ENCODE results near the gene RFPL4AL1.
A peak's percentile ranks its signal among the peaks of the same experiment; 100 is the strongest.
"Not testable (repeated sequence)": the region's sequence is repeated elsewhere in the genome, so short reads cannot be mapped to it uniquely, and the experiment has no call there.

RFPL4AL1 gene

DNA sequence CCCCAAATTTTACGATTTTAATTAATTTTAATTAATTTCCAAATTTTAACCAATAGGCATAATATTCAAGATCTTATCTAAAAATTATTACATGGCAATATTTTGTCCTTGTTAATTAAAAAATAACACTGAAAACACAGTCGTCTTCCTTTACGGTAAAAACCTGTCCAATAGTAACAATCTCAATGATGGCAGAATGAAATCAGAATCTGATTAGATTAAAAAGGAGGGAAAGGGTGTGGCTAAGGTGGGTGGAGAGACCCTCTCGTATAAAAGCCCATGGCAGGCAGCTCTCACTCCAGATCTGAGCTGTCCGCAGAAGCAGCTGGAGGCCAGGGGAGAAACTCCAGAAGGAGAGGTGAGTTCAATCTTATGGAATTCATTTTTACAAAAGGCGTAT, at the start of gene RFPL4AL1:
Gene RFPL4AL1, plus strand, starts transcription at position 301 of the 400 bp plus-strand sequence. CDS start 2,687 bp downstream, outside the sequence.
- H3K27me3 Mint-ChIP-seq: peaks cover 11% of the 10 kb centered on the region
- H3K36me3 Mint-ChIP-seq (ENCODE audit: low read depth); H3K4me3 Mint-ChIP-seq; ATAC-seq; H3K27ac Mint-ChIP-seq; H3K4me1 Mint-ChIP-seq; H3K9me3 Mint-ChIP-seq; DNase-seq: not testable (repeated sequence)

DNA sequence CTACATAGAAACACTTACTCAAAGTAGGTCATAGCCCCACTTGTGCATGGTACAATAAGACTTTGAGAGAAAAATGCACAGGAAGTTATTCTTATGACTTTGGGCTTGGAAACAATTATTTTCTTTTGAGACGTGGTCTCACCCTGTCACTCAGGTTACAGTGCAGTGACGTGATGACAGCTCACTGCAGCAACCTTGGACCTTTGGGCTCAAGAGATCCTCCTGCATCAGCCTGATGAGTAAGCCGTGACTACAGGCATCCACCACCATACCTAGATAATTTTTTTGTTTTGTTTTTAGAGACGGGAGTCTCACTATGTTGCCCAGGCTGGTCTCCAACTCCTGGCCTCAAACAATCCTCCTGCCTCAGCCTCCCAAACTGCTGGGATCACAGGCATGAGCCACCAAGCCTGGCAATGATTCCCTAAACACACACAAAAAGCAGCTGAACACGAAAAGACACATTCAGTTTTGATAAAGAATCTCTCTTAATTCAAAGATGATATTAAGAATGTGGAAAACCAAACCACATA, 48.6 kb upstream of the RFPL4AL1 start:
- Mint-ChIP-seq H3K4me3 (no peak overlapping the region), H3K27me3 (peaks cover 42% of the 10 kb centered on the region), H3K9me3 (peaks cover 14% of the 10 kb centered on the region), H3K27ac (no peak overlapping the region), H3K4me1 (no peaks in the 10 kb centered on the region), H3K36me3 (ENCODE audit: low read depth) (peaks cover 4% of the 10 kb centered on the region)
- ATAC-seq (no peak), DNase-seq (no peak)

DNA sequence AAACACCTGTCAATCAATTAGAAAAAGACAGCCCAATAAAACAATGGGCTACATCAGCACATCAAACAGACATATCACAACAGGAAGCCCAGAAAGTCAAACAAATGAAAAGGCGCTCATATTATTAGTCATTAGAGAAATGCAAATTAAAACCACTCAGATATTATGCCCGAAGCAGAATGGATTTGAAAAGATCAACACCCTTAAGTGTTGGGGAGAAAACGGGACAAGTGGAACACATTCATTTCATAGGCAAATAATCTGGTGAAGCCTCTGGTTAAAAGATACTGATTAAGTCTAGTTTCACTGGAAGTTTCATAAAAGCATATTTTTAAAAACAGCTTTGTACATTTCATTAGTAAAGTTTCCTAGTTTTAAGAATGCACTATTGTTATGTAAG, 48.1 kb upstream of the RFPL4AL1 start:
- H3K9me3 Mint-ChIP-seq: peaks cover 14% of the 10 kb centered on the region
- H3K4me3 Mint-ChIP-seq: no peak overlapping the region
- peaks cover 4% of the 10 kb centered on the region for H3K36me3 Mint-ChIP-seq (ENCODE audit: low read depth)
- DNase-seq: no peak
- no peak for ATAC-seq
- H3K27me3 Mint-ChIP-seq: peaks cover 45% of the 10 kb centered on the region
- no peaks in the 10 kb centered on the region for H3K4me1 Mint-ChIP-seq
- no peak overlapping the region for H3K27ac Mint-ChIP-seq

DNA sequence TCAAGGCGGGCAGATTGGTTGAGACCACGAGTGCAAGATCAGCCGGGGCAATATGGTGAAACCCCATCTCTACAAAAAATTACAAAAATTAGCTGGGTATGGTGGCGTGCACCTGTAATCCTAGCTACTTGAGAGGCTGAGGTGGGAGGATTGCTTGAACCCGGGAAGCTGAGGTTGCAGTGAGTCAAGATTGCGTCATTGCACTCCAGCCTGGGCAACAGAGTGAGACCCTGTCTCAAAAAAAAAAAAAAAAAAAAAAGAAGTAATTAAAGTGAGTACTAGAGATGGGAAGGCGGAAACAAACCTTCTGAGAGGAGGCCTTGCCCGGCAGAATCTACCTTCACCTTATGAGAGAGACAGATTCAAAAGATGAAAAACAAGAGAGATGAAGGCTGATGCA, 45.4 kb upstream of the RFPL4AL1 start:
- Mint-ChIP-seq H3K4me3 (no peak overlapping the region), H3K36me3 (ENCODE audit: low read depth) (peaks cover 4% of the 10 kb centered on the region), H3K27me3 (peaks cover 37% of the 10 kb centered on the region), H3K27ac (no peak overlapping the region), H3K9me3 (peaks cover 14% of the 10 kb centered on the region), H3K4me1 (no peaks in the 10 kb centered on the region)
- DNase-seq (no peak), ATAC-seq (no peak)

DNA sequence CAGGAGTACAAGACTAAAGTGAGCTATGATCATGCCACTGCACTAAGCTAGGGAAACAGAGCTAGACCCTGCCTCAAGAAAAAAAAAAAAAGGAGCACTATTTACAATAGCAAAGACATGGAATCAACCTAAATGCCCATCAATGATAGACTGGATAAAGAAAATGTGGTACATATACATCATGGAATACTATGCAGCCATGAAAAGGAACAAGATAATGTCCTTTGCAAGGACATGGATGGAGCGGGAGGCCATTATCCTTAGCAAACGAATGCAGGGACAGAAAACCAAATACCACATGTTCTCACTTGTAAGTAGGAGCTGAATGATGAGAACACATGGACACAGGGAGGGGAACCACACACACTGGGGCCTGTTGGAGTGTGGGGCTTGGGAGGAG, 38.5 kb upstream of the RFPL4AL1 start:
- not testable (repeated sequence) for H3K4me3 Mint-ChIP-seq; H3K4me1 Mint-ChIP-seq; DNase-seq; H3K9me3 Mint-ChIP-seq; H3K36me3 Mint-ChIP-seq (ENCODE audit: low read depth); ATAC-seq; H3K27ac Mint-ChIP-seq
- H3K27me3 Mint-ChIP-seq: peaks cover 11% of the 10 kb centered on the region

DNA sequence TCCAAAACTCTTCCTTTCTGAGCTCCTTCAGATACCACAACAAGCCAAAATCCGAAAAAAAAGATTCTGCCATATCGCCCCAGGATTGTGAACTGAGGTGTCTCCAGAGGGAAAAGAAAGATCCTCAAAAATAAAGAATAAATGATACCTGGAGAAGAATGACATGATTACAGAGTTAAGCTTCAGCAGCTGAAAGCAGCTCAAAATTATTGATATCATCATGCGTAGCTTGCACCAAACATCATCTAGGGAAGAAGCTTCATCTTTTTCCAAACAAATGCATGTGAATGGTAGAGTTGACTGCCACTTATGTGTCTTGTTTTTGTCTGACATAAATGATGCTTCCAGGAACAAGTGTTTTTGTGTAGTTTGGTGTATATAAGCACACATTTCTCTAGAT, 30.6 kb upstream of the RFPL4AL1 start, which contains the start of gene NLRP9:
Gene NLRP9, minus strand, starts transcription at position 101 of the 400 bp plus-strand sequence. Its CDS starts 28 bp downstream, at position 73.
- peaks cover 8% of the 10 kb centered on the region for H3K27me3 Mint-ChIP-seq

DNA sequence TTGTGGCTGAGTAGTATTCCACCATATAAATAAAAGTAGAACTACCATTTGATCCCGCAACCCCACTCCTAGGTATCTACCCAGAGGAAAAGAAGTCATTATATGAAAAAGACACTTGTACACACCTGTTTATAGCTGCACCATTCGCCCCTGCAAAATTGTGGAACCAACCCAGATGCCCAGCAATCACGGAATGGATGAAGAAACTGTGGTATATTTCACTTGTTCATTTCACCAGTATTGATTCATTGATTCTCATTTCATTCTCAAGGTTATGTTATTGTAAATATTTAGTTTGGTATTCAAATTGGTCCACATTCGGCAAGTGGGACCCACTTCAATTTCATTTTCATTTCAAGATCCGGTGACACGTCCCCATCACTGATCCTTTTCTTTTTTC, 18.2 kb upstream of the RFPL4AL1 start:
- no peak for DNase-seq
- H3K27me3 Mint-ChIP-seq: peaks cover 6% of the 10 kb centered on the region
- no peak overlapping the region for H3K4me3 Mint-ChIP-seq
- no peak overlapping the region for H3K27ac Mint-ChIP-seq
- no peak for ATAC-seq
- H3K9me3 Mint-ChIP-seq: no peaks in the 10 kb centered on the region
- H3K4me1 Mint-ChIP-seq: no peaks in the 10 kb centered on the region
- H3K36me3 Mint-ChIP-seq (ENCODE audit: low read depth): no peaks in the 10 kb centered on the region

More for the DNA sequence above, 30.6 kb upstream of the RFPL4AL1 start, which contains the start of gene NLRP9:
- H3K9me3 Mint-ChIP-seq: no peaks in the 10 kb centered on the region
- DNase-seq (no peak), ATAC-seq (no peak)
- no peak within 1 kb of the TSS for H3K4me3 Mint-ChIP-seq
- no peak within 1 kb of the TSS for H3K27ac Mint-ChIP-seq
- H3K36me3 Mint-ChIP-seq (ENCODE audit: low read depth): no peaks in the 10 kb centered on the region
- H3K4me1 Mint-ChIP-seq: no peaks in the 10 kb centered on the region

DNA sequence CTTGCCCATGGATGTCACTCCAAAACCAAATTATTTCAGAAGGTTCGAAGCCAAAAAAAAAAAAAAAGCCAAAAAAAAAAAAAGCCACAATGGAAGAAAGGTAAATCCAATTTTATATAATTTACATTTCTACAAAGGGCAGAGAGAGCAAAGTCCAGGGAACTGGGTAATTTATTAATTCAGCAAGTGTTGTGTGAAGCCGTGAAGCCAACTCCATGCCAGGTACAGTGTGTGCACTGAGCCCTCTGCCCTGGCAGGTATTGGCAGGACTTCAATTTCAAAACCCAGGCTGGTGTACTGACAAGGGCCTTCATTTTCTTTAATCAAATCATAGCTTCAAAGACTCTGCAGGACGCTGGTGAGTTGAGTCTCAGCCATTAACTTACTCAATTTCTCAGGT, 15.5 kb upstream of the RFPL4AL1 start:
- Mint-ChIP-seq H3K27me3 (peaks cover 8% of the 10 kb centered on the region), H3K4me1 (no peaks in the 10 kb centered on the region), H3K27ac (no peak overlapping the region), H3K4me3 (no peak overlapping the region), H3K9me3 (peaks cover 4% of the 10 kb centered on the region), H3K36me3 (ENCODE audit: low read depth) (no peaks in the 10 kb centered on the region)
- ATAC-seq (no peak), DNase-seq (no peak)

DNA sequence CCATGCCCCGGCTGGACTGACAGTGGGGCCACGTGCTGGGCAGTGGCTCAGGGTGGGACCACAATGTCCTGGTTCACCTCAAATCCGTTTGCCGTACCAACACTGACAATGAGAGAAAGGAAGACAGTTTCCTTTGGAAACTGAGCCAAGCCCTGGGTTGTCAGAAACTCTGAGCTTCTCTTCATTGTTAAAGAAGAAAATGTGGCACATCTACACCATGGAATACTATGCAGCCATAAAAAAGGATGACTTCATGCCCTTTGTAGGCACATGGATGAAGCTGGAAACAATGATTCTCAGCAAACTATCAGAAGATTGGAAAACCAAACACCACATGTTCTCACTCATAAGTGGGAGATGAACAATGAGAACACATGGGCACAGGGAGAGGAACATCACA, 12.1 kb upstream of the RFPL4AL1 start:
- H3K9me3 Mint-ChIP-seq: not testable (repeated sequence)

DNA sequence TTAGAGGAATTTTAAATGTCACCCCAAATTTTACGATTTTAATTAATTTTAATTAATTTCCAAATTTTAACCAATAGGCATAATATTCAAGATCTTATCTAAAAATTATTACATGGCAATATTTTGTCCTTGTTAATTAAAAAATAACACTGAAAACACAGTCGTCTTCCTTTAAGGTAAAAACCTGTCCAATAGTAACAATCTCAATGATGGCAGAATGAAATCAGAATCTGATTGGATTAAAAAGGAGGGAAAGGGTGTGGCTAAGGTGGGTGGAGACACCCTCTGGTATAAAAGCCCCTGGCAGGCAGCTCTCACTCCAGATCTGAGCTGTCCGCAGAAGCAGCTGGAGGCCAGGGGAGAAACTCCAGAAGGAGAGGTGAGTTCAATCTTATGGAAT, 10.1 kb upstream of the RFPL4AL1 start, which contains the start of gene RFPL4A:
Gene RFPL4A, plus strand, starts transcription at position 301 of the 400 bp plus-strand sequence. CDS start 2,704 bp downstream, outside the sequence.
- DNase-seq; H3K27me3 Mint-ChIP-seq; ATAC-seq; H3K27ac Mint-ChIP-seq; H3K9me3 Mint-ChIP-seq; H3K4me1 Mint-ChIP-seq; H3K4me3 Mint-ChIP-seq; H3K36me3 Mint-ChIP-seq (ENCODE audit: low read depth): not testable (repeated sequence)

More for the DNA sequence above, 12.1 kb upstream of the RFPL4AL1 start:
- not testable (repeated sequence) for ATAC-seq; H3K4me1 Mint-ChIP-seq; H3K4me3 Mint-ChIP-seq; H3K27me3 Mint-ChIP-seq; H3K27ac Mint-ChIP-seq; DNase-seq; H3K36me3 Mint-ChIP-seq (ENCODE audit: low read depth)

DNA sequence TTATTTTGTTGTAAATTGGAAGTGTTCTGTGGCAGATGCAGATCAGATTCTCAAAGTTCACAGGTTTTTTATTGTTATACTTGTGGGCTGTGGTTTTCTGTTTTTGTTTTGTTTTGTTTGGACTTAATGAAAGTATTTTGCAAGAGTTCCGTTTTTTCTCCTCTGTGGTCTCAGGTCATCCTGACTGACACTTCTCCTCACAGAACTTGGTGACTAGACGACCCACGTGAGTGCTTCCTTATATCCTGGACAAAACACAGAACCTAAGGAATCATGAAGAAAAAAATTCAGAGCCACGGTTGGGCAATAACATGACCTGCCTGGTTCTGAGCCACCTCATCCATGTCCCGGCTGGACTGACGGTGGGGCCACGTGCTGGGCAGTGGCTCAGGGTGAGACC, 2.5 kb upstream of the RFPL4AL1 start:
- no peak for DNase-seq
- Mint-ChIP-seq H3K36me3 (ENCODE audit: low read depth) (no peaks in the 10 kb centered on the region), H3K27ac (no peak overlapping the region), H3K4me3 (no peak overlapping the region), H3K4me1 (no peaks in the 10 kb centered on the region), H3K27me3 (peaks cover 10% of the 10 kb centered on the region), H3K9me3 (peaks cover 3% of the 10 kb centered on the region)
- no peak for ATAC-seq

DNA sequence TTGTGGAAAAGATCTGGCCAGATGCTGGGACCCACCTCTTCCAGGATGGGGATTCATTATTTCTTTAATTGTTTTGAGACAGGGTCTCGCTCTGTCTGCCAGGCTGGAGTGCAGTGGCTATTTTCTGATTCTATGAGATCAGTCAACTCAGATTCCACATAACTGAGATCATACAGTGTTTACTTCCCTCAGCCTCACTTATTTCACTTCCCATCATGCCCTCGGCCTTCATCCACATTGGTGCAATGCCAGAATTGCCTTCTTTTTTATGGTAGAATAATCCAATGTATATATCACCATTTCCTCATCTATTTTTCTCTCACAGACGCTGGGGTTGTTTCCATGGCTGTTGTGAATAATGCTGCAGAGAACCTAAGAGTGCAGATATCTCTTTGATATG, 714 bp downstream of the RFPL4AL1 start:
- not testable (repeated sequence) for H3K4me3 Mint-ChIP-seq; ATAC-seq; H3K36me3 Mint-ChIP-seq (ENCODE audit: low read depth); H3K27me3 Mint-ChIP-seq; H3K27ac Mint-ChIP-seq; DNase-seq; H3K9me3 Mint-ChIP-seq; H3K4me1 Mint-ChIP-seq

DNA sequence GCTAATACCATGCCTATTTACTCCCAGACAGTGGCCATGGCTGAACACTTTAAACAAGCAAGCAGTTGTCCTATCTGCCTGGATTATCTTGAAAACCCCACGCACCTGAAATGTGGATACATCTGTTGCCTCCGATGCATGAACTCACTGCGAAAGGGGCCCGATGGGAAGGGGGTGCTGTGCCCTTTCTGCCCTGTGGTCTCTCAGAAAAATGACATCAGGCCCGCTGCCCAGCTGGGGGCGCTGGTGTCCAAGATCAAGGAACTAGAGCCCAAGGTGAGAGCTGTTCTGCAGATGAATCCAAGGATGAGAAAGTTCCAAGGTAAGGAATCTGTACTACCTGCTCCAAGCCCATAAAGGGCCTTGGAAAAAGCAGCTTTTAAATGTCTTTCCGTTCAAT, 8.6 kb downstream of the RFPL4AL1 start:
- no peaks in the 10 kb centered on the region for H3K36me3 Mint-ChIP-seq (ENCODE audit: low read depth)
- peaks cover 17% of the 10 kb centered on the region for H3K27me3 Mint-ChIP-seq
- ATAC-seq: no peak
- H3K27ac Mint-ChIP-seq: no peak overlapping the region
- no peaks in the 10 kb centered on the region for H3K4me1 Mint-ChIP-seq
- DNase-seq: peak; percentile 11
- no peaks in the 10 kb centered on the region for H3K9me3 Mint-ChIP-seq
- no peak overlapping the region for H3K4me3 Mint-ChIP-seq

DNA sequence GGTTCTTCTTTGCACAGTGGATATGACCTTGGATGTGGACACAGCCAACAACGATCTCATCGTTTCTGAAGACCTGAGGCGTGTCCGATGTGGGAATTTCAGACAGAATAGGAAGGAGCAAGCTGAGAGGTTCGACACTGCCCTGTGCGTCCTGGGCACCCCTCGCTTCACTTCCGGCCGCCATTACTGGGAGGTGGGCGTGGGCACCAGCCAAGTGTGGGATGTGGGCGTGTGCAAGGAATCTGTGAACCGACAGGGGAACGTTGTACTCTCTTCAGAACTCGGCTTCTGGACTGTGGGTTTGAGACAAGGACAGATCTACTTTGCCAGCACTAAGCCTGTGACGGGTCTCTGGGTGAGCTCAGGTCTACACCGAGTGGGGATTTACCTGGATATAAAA, 9.4 kb downstream of the RFPL4AL1 start:
- no peak overlapping the region for H3K4me3 Mint-ChIP-seq
- ATAC-seq (no peak), DNase-seq (no peak)
- H3K9me3 Mint-ChIP-seq: no peaks in the 10 kb centered on the region
- no peaks in the 10 kb centered on the region for H3K4me1 Mint-ChIP-seq
- no peaks in the 10 kb centered on the region for H3K36me3 Mint-ChIP-seq (ENCODE audit: low read depth)
- H3K27ac Mint-ChIP-seq: no peak overlapping the region
- H3K27me3 Mint-ChIP-seq: peaks cover 19% of the 10 kb centered on the region

DNA sequence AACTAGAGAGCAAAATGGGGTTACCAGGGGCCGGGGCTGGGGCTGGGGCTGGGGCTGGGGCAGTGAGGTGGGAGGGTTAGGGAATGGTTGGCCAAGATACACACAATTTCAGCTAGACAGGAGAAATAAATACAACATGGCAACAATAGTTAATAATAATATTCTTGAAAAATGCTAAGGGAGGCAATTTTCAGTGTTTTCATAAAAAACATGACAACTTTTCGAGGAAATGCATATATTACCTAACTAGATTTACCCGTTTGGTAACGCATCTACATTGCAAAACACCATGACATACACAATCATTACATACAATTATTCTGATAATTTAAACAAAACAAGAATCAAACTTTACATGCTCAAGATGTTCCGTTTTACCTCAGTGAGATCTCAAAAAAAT, 12.2 kb downstream of the RFPL4AL1 start:
- ATAC-seq (no peak), DNase-seq (no peak)
- Mint-ChIP-seq H3K36me3 (ENCODE audit: low read depth) (no peaks in the 10 kb centered on the region), H3K4me3 (no peak overlapping the region), H3K27me3 (peaks cover 19% of the 10 kb centered on the region), H3K4me1 (no peaks in the 10 kb centered on the region), H3K9me3 (no peaks in the 10 kb centered on the region), H3K27ac (no peak overlapping the region)

DNA sequence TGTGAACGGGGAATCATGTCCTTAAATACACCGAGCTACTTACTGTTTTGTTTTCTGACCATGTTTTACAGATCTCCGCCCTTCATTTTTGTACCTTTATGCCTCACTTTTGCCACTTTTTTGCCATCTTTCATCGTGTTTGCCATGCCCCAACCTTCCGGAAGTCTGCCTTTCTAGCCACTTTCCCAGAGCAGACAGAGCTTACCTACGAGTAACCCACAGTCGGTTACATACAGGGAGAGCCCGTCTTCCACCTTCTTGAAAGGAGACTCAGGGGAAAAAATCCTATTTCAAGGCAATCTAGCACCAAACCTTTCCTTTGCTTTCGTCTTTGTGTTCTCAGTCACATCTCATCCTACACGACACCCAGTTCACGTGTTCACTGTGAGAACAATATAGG, 26.1 kb downstream of the RFPL4AL1 start:
- Mint-ChIP-seq H3K9me3 (peaks cover 3% of the 10 kb centered on the region), H3K27me3 (peaks cover 7% of the 10 kb centered on the region), H3K36me3 (ENCODE audit: low read depth) (no peaks in the 10 kb centered on the region), H3K4me1 (no peaks in the 10 kb centered on the region), H3K4me3 (no peak overlapping the region), H3K27ac (no peak overlapping the region)
- ATAC-seq: no peak
- no peak for DNase-seq

Data from activated naive CD8-positive, alpha-beta T cell treated with anti-CD3 and anti-CD28 coated beads, Interleukin-2, amount 50 U/mL, for 24 hours (primary cell).